ENCODE measurements around the gene PARG.

Gene PARG

GRCh38 chr10:49768731-49769130 lies 173.1 kb downstream of the PARG start:
- Histone ChIP-seq H3K27ac (no peak overlapping the region), H3K9me3 (no peaks in the 10 kb centered on the region), H3K27me3 (peaks cover 99% of the 10 kb centered on the region), H3K36me3 (no peaks in the 10 kb centered on the region), H3K4me3 (ENCODE audit: low read depth in 1 of 2, low read length in 1 of 2) (no peak overlapping the region), H3K4me1 (ENCODE audit: control insufficient read depth in 1 of 2, insufficient read depth in 1 of 2, low read depth in 1 of 2, low read length in 1 of 2) (no peaks in the 10 kb centered on the region)
- TF ChIP-seq CTCF (IDR thresholded peaks at IDR 0.05) = no peak

DNA sequence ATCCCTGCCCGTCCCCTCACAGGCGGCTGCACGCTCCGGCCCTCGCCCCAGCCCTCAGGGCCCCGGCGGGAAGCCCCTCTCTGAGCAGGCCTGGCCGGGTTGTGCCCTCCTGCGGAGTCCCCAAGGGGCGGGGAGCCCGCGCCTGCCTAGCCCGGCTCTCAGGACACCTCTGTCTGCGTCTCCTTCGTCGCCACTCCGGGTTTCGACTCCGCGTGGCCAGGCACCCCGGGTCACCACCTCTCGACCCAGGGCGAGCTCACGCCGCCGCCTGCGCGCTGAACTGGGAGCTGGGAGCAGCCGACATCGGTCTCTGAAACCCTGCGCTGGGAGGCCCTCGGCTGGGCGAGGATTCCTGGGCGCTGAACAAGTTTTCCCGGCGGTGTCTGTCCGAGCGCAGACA lies 173.5 kb downstream of the PARG start:
- Histone ChIP-seq H3K9me3 (no peaks in the 10 kb centered on the region), H3K27me3 (peaks cover 99% of the 10 kb centered on the region), H3K4me1 (ENCODE audit: control insufficient read depth in 1 of 2, insufficient read depth in 1 of 2, low read depth in 1 of 2, low read length in 1 of 2) (no peaks in the 10 kb centered on the region), H3K36me3 (no peaks in the 10 kb centered on the region), H3K4me3 (ENCODE audit: low read depth in 1 of 2, low read length in 1 of 2) (no peak overlapping the region), H3K27ac (no peak overlapping the region)
- TF ChIP-seq CTCF (IDR thresholded peaks at IDR 0.05) = no peak
